ENCODE results near the gene MORN5. TPM values are rescaled to one million over a fixed set of nuclear protein-coding genes. Genes with fewer than 3 reads are reported as not detected.

The MORN5 gene
- total RNA-seq, 4 donors from 2014 or later: not detected

DNA sequence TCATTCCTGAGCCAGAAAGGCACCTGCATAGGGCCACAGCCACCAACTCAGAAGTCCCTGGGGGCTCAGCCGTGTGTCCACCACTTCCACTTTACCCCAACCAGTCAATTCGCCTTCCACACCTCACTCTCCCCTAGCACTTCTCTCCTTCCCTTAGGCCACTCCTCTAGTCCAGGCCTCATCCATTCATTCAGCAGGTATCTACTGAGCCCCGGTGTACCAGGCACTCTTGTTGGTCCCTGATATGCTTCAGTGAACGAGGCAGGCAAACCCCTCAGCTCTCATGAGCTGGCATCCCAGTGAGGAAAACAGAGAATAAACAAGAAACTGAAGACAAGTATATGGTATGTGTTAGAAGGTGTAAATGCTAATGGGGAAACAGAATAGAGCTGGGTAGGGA, 28.9 kb upstream of the MORN5 start:
- WGBS, 2 donors: 79 to 80% methylated on average over 4 of the region's 4 CpGs
- no peak overlapping the region for H3K4me3 ChIP-seq (ENCODE audit: low read depth, poor library complexity, severe bottlenecking)
- intact Hi-C loops (cut with DNase I; ENCODE audit: low total_unique reads): loop anchor here (10.0 kb wide), 1 partner anchor 314 kb away; no protein-coding TSS in a partner anchor
- no peak for DNase-seq (ENCODE audit: low spot score in 2 of 2)
- TF ChIP-seq, protein P1, sequence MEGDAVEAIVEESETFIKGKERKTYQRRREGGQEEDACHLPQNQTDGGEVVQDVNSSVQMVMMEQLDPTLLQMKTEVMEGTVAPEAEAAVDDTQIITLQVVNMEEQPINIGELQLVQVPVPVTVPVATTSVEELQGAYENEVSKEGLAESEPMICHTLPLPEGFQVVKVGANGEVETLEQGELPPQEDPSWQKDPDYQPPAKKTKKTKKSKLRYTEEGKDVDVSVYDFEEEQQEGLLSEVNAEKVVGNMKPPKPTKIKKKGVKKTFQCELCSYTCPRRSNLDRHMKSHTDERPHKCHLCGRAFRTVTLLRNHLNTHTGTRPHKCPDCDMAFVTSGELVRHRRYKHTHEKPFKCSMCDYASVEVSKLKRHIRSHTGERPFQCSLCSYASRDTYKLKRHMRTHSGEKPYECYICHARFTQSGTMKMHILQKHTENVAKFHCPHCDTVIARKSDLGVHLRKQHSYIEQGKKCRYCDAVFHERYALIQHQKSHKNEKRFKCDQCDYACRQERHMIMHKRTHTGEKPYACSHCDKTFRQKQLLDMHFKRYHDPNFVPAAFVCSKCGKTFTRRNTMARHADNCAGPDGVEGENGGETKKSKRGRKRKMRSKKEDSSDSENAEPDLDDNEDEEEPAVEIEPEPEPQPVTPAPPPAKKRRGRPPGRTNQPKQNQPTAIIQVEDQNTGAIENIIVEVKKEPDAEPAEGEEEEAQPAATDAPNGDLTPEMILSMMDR (IDR thresholded peaks at IDR 0.05): no peak
- no peak for TF ChIP-seq POLR2A (IDR thresholded peaks at IDR 0.05)

DNA sequence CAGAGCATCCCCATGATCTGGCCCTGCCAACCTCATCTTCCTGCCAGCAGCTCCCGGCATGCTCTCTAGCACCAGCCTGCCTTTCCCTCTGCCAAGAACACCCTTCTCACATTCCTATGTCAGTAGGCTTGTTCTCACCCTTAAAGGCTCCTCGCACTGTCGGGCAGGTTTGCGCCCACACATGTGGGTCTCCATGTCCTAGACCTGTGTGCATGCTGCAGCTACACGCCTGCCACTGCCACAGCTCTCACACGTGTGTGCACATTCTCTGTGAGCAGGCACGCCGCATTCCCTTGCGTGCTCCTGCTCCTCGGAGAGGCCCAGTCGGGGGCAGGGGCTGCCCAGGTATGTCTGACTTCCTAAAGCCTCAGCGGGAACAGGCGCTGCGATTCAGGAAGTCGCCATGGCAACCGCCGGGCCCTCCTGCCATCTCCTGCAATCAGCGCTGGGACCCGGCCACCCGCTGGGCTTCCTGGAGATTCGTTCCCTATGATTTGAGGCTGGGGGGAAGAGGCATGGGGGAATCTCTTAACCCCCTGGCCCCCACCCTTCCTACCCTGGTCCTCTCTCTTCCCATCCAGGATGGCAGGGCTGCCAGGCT, 28.2 kb upstream of the MORN5 start:
- DNase-seq (ENCODE audit: low spot score in 2 of 2): peak in 1 of 2 donors; percentile 79
- TF ChIP-seq, protein P1 (IDR thresholded peaks at IDR 0.05): no peak
- no peak for TF ChIP-seq POLR2A (IDR thresholded peaks at IDR 0.05)
- H3K4me3 ChIP-seq (ENCODE audit: low read depth, poor library complexity, severe bottlenecking): no peak overlapping the region
- intact Hi-C loops (cut with DNase I; ENCODE audit: low total_unique reads): loop anchor here (10.0 kb wide), 1 partner anchor 313 kb away; no protein-coding TSS in a partner anchor
- 13 to 21% methylated on average over 21 of the region's 21 CpGs for WGBS, 2 donors

DNA sequence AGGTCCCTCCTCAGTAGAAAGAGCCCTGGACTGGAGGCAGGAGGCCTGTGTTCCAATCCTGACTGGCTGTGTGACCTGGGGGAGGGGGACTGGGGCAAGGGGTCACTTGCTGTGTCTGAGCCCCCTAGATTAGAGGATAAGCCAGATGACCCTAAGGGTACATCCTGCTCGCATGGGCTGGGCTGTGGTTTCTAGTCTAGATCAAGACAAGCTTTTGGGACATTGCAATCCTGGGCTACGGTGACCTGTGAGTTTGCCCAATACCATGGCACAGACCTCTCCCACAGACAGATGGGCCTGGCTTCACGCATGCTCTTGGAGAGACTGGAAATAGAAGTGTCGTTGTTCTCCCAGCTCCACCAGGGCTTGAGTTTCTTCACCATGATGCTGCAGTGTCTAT, 27.2 kb upstream of the MORN5 start:
- peak in 1 of 2 donors; percentile 65 for DNase-seq (ENCODE audit: low spot score in 2 of 2)
- no peak for TF ChIP-seq POLR2A (IDR thresholded peaks at IDR 0.05)
- TF ChIP-seq, protein P1 (IDR thresholded peaks at IDR 0.05): no peak
- 93 to 94% methylated on average over 4 of the region's 4 CpGs for WGBS, 2 donors
- no peak overlapping the region for H3K4me3 ChIP-seq (ENCODE audit: low read depth, poor library complexity, severe bottlenecking)
- intact Hi-C loops (cut with DNase I; ENCODE audit: low total_unique reads): loop anchor here (10.0 kb wide), 1 partner anchor 312 kb away; no protein-coding TSS in a partner anchor

DNA sequence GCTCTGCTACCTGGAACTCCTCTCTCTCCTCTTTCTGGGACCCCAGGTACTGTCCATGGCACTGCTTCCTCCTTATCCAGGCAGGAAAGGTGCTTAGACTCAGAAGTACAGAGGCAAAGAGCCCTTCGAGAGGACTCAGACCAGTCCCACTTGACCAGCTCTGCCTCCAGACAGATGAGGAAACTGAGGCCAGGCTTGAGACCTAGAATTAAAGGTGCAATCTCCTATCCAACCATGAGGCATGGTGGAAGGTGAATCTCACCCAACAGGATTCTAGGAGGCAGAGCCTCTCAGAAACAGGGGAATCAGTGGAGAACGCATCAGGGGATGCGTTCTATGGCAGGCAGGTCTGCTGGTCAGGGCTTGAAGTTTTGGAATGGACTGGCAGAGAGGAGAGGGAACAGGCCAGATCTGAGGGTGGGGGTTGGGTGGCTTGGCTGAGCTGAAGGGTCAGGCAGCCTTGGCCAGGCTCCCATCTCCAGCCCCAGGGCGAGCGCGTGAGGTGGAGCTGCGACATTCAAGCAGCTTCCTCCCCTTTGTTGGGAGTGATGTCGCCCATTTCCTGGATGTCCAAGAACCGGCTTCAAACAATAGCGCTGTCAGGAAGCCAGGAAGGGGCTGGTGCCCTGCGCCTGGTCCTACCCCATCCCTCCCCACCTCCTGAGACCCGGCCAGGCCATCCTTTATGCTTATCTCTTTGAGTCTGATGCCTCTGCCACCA, 26.3 kb upstream of the MORN5 start:
- peak in 1 of 2 donors; percentile 86 for DNase-seq (ENCODE audit: low spot score in 2 of 2)
- intact Hi-C loops (cut with DNase I; ENCODE audit: low total_unique reads): loop anchor here (10.0 kb wide), 1 partner anchor 311 kb away; no protein-coding TSS in a partner anchor
- H3K4me3 ChIP-seq (ENCODE audit: low read depth, poor library complexity, severe bottlenecking): no peak overlapping the region
- TF ChIP-seq POLR2A (IDR thresholded peaks at IDR 0.05): no peak
- TF ChIP-seq, protein P1 (IDR thresholded peaks at IDR 0.05): no peak
- 74% methylated on average over 12 of the region's 12 CpGs for WGBS, 2 donors

DNA sequence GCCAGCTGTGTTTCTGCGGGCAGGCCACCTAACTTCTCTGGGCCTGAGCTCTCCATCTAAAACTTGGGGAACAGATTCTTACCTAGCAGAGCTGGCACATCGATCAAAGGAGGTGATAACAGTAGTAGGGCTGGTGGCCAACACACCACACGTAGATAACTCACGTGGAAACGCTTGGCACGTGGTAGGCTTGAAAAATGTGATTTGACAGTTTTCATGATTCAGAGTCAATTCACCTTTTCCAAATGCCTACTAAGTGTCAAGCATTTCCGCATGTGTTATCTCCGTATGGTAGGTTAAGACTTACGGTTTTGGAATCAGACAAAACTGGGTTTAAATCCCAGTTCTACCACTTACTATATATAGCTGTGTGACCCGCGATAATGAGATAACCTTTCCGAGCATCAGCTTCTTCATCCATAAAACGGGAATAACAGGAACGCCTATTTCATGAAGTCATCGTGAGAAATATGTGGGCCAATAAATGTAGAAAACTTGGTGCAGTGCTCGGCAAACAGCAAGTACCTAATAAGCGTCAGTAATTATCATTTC, 25.6 kb upstream of the MORN5 start:
- peak in 1 of 2 donors; percentile 49 for DNase-seq (ENCODE audit: low spot score in 2 of 2)
- TF ChIP-seq POLR2A (IDR thresholded peaks at IDR 0.05): no peak
- TF ChIP-seq, protein P1 (IDR thresholded peaks at IDR 0.05): no peak
- intact Hi-C loops (cut with DNase I; ENCODE audit: low total_unique reads): loop anchor here (10.0 kb wide), 1 partner anchor 311 kb away; no protein-coding TSS in a partner anchor
- no peak overlapping the region for H3K4me3 ChIP-seq (ENCODE audit: low read depth, poor library complexity, severe bottlenecking)
- WGBS, 2 donors: 66 to 77% methylated on average over 17 of the region's 17 CpGs

Data from lower leg skin (tissue), 4 donors.